Colonic mucosa (tissue), 4 donors: ENCODE data around the gene AXIN1. TPM values are rescaled to one million over a fixed set of nuclear protein-coding genes. Genes with fewer than 3 reads are reported as not detected.
"Not testable (repeated sequence)": the region's sequence is repeated elsewhere in the genome, so short reads cannot be mapped to it uniquely, and the experiment has no call there.

Experiments used
- DNase-seq: peaks from one replicate; pipeline ENCODE4 v3.0.0-alpha.2; 2020
- H3K27ac ChIP-seq: fragments of 200-600 bp; one replicate; pipeline ENCODE4 v1.8.0; 2021
- H3K27me3 ChIP-seq: fragments of 200-600 bp; one replicate; pipeline ENCODE4 v1.8.0; 2021
- H3K36me3 ChIP-seq: fragments of 200-600 bp; one replicate; pipeline ENCODE4 v1.8.0; 2021
- H3K4me1 ChIP-seq: fragments of 200-600 bp; one replicate; pipeline ENCODE4 v1.8.0; 2021; ENCODE audit warnings: mild to moderate bottlenecking
- H3K4me3 ChIP-seq: fragments of 200-600 bp; one replicate; pipeline ENCODE4 v1.8.0; 2021
- H3K9ac ChIP-seq, 2 donors: one replicate each; pipeline ENCODE4 v1.7.0; 2013; ENCODE audit warnings: control low read depth in 2 of 2, low read depth in 2 of 2, low read length in 2 of 2
- H3K9me3 ChIP-seq: fragments of 200-600 bp; one replicate; pipeline ENCODE4 v1.8.0; 2021
- CTCF ChIP-seq: fragments of 200-600 bp; IDR thresholded peaks from one replicate; pipeline ENCODE4 v1.8.0; 2022; ENCODE audit warnings: antibody characterized with exemption, mild to moderate bottlenecking
- intact Hi-C: fragments of 100-400 bp; cut with DNase I; formaldehyde crosslinking; loops from one replicate; pipeline ENCODE4 v1.14.1; 2022
- total RNA-seq, 2 donors: library from RNA; stranded (reverse); fragmentation: NEBNext Ultra II Directional in 1 of 2; extraction: Animal tissue kit (Norgen Biotek cat#: 25700) in 1 of 2; gene quantifications; one replicate each; pipeline ENCODE4 v1.2.1, GENCODE V29; 2021
- donor health status: healthy.
- donor health status: DM: no; HTN: no; CAD: no.
- donor health status: DM: no; HTN: no; CAD: no.

Gene AXIN1
- total RNA-seq, 2 donors from 2014 or later: 33.4 to 34.3 TPM

DNA sequence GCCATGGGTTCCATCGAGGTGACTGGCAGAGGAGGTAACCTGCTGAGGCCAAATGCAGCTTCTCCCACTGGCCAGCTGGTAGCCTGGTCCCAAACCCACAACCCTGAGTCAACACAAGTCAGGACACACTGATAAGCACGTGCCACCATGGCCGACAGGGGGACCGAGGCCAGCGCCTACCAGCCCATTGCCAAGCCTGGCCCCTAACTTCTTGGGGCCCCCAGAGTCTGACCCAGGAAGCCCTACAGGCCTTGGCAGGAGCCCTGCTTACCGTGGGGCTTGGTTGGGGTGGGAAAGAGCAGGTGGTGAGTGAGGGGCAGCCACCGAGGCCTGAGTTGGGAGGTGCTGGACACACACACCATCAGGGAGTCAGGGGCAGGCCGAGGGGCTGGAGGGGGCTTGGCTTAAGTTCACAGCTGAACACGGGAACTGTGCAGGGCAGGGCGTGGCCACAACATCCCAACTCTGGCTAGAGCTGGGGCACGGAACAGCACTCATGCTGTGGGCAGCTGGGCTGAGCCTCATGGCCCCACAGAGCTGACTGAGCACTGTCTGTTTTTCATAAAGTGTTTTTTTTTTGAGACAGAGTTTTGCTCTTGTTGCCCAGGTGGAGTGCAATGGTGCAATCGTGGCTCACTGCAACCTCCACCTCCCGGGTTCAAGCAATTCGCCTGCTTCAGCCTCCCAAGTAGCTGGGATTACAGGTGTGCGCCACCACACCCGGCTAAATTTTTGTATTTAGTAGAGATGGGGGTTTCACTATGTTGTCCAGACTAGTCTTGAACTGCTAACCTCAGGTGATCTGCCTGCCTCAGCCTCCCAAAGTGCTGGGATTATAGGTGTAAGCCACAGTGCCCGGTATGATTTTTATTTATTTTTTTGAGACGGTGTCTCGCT is 12.3 kb upstream of the AXIN1 start:
- H3K4me3 ChIP-seq: no peak overlapping the region
- H3K9me3 ChIP-seq: no peaks in the 10 kb centered on the region
- TF ChIP-seq CTCF: no peak
- H3K9ac ChIP-seq: no peak overlapping the region
- H3K4me1 ChIP-seq: no peaks in the 10 kb centered on the region
- H3K27me3 ChIP-seq: no peaks in the 10 kb centered on the region
- no peaks in the 10 kb centered on the region for H3K36me3 ChIP-seq
- DNase-seq: no peak
- no peak overlapping the region for H3K27ac ChIP-seq
- intact Hi-C loops: loop anchor here (5.0 to 10.0 kb wide), 2 partner anchors 140 to 258 kb away; partner anchors contain the start of gene LUC7L

GRCh38 chr16:363766-364490 is 11.4 kb upstream of the AXIN1 start:
- H3K4me1 ChIP-seq: no peaks in the 10 kb centered on the region
- DNase-seq: no peak
- no peaks in the 10 kb centered on the region for H3K27me3 ChIP-seq
- H3K4me3 ChIP-seq: no peak overlapping the region
- TF ChIP-seq CTCF: no peak
- intact Hi-C loops: loop anchor here (5.0 to 10.0 kb wide), 2 partner anchors 139 to 257 kb away; partner anchors contain the start of gene LUC7L
- H3K9me3 ChIP-seq: no peaks in the 10 kb centered on the region
- H3K27ac ChIP-seq: no peak overlapping the region
- no peaks in the 10 kb centered on the region for H3K36me3 ChIP-seq
- no peak overlapping the region for H3K9ac ChIP-seq

DNA sequence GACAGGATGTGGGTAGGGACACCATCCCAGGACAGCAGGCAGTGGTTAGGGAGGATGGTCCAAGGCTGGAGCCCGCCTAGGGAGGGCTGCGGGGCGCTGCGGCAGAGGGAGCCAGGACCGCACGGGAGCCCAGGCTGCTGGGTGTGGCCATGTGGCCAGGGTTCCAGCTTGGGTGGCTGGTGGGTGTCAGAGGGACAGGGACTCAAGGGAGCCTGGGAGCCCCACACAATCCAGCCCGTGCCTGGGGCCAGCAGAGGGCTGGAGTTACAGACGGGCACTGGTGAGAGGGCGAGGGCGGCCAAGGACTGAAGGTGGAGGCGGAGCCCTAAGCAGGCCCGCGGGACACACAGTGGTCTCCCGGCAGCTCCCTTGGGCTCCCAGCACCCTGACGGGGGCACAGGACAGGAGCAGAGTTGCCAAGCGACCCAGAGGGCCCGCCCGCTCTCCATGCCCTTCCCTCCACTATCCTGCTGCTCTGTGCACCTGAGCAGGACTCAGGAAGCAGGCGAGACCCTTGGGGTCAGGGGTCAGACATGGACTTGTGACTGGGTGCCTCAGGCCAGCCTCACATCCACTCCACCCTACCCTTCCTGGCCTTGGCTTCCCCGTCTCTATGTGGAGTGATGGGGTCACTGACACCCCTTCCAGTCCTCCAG is 10.7 kb upstream of the AXIN1 start:
- Histone ChIP-seq H3K27me3 (no peaks in the 10 kb centered on the region), H3K9me3 (no peaks in the 10 kb centered on the region), H3K36me3 (no peaks in the 10 kb centered on the region), H3K4me1 (no peaks in the 10 kb centered on the region), H3K4me3 (no peak overlapping the region), H3K9ac (no peak overlapping the region), H3K27ac (no peak overlapping the region)
- intact Hi-C loops: loop anchor here (5.0 to 10.0 kb wide), 2 partner anchors 138 to 256 kb away; partner anchors contain the start of gene LUC7L
- TF ChIP-seq CTCF: no peak
- DNase-seq: no peak

- H3K27ac ChIP-seq, DNase-seq, H3K36me3 ChIP-seq, H3K27me3 ChIP-seq, H3K9ac ChIP-seq, H3K4me1 ChIP-seq, H3K9me3 ChIP-seq, H3K4me3 ChIP-seq: not testable (repeated sequence)
- intact Hi-C loops: loop anchor here (5.0 to 10.0 kb wide), 2 partner anchors 138 to 255 kb away; partner anchors contain the start of gene LUC7L
Measured at GRCh38 chr16:362702-362999, 10.1 kb upstream of the AXIN1 start.

DNA sequence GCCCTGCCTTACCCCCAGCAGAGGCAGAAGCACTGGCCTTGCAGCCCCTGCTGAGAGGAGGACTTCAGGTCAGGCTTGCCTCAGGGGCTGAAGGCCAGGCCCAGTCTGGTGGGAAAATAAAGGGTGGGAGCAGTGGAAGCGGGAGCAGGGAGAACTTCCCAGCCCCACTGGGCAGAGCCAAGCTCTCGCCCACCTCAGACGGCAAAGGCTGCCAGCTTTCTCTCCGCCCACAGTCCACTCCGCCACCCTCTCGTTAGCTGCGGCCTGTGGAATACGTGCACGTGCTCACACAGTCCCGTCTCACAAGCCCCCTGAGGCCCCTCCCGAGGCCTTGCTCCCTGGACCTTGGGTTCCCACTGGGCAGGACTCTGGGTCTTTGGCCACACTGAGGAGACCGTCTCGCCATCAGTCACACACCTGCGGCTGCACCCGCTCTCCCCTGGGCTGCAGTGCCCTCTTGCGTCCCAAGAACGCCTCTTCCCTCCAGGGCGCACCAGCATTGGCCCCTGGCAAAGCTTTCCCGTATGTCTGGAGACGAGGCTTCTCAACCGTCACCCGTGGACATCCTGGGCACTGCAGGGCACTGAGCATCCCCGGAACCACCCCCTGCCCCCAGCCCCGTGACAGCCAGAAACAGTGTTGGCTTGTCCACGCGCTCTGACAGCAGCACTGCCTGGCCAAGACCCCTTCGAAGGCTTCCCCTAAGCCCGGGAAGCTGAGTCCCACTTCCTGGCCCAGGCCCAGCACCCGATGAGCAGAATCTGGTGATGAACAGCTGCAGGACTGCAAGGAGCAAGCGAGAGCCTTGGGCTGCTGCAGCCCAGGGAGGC is 9.6 kb upstream of the AXIN1 start:
- H3K36me3 ChIP-seq: no peaks in the 10 kb centered on the region
- H3K27me3 ChIP-seq: no peaks in the 10 kb centered on the region
- peak; percentile 69 for TF ChIP-seq CTCF
- H3K9ac ChIP-seq: no peak overlapping the region
- peak; percentile 84 for DNase-seq
- H3K9me3 ChIP-seq: no peaks in the 10 kb centered on the region
- H3K4me1 ChIP-seq: no peaks in the 10 kb centered on the region
- H3K4me3 ChIP-seq: no peak overlapping the region
- H3K27ac ChIP-seq: no peak overlapping the region
- intact Hi-C loops: loop anchor here (5.0 to 10.0 kb wide), 2 partner anchors 137 to 255 kb away; partner anchors contain the start of gene LUC7L
